Measurements from ENCODE around the gene HES1. TPM values are rescaled to one million over a fixed set of nuclear protein-coding genes. Genes with fewer than 3 reads are reported as not detected.

The HES1 gene
- total RNA-seq, 1 experiment from 2014 or later, result 97.8 TPM

- no peak for DNase-seq (ENCODE audit: low read depth)
These were observed 31.7 kb downstream of the HES1 start for GRCh38 chr3:194167480-194168282.

GRCh38 chr3:194168994-194169393, 33.0 kb downstream of the HES1 start:
- no peak for DNase-seq (ENCODE audit: low read depth)

DNA sequence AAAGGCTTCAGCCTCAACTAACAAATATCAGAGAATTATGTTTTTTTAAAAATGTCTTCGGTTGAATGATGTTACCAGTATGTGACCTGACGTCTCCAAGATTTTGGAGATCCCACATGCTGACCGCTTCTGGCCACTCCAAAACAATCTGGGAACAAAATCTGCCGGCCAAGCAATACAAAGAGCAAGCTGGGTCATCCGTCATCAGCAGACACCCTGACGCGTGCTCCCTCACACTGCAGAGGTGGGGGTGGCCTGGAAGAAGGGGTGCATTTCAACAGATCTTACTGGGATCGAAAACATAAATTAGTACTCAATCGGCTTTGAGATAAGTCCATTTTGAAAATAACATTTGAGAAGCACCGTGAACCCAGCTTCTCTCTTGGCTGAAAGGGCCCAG, 33.6 kb downstream of the HES1 start:
- DNase-seq (ENCODE audit: low read depth), result no peak

- DNase-seq (ENCODE audit: low read depth), result no peak
These were observed 34.8 kb downstream of the HES1 start for GRCh38 chr3:194170793-194171192.

DNA sequence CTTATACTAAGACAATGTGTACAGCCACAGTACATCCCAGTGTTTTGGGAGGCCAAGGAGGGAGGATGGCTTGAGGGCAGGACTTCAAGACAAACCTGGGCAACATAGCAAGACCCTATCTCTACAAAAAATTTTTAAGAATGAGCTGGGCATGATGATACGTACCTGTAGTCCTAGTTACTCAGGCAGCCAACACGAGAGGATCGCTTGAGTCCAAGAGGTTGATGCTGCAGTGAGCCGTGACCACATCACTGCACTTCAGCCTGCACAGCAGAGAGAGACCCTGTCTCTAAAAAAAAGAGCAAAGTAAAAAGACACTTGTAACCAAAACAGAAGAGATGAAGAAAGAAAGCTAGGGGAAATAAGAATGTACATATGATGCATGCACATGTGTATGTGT, 38.5 kb downstream of the HES1 start:
- DNase-seq (ENCODE audit: low read depth), result no peak

DNA sequence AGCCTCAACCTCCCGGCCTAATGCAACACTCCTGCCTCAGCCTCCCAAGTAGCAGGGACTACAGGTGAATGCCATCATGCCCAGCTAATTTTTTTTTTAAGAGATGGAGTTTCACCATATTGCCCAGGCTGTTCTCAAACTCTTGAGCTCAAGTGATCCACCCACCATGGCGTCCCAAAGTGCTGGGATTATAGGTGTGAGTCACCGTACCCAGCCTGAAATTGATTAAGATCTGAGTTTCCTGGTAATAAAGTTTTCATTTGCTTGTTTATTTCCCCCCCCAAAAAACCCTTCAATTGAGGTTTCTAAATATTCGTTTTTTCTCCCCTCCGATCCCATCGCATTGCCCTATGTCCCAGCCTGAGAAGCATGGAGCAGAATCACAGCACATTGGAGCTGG, 39.0 kb downstream of the HES1 start:
- DNase-seq (ENCODE audit: low read depth), result no peak

- DNase-seq (ENCODE audit: low read depth), result no peak
These were observed 40.5 kb downstream of the HES1 start for GRCh38 chr3:194176274-194176991.

DNA sequence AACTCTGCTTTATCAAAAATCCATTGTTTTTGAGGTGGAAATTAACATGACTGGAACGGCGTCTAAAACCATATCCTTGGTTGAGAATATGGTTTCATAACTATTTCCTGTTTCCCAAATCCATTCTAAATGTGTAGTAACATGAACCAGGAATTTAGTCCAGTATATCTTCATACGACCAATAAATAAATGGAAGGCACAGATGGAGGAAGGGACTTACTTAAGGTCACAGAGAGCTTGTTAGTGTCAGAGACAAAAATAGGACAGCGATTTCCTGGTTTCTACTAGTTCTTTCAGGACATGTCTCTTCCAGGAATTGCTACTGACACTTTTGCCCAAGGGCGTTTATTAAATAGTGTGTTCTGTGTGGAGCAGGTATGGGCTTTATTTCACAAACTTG, 41.2 kb downstream of the HES1 start:
- DNase-seq (ENCODE audit: low read depth), result no peak

- no peak for DNase-seq (ENCODE audit: low read depth)
These were observed 42.2 kb downstream of the HES1 start for GRCh38 chr3:194178128-194178527.

GRCh38 chr3:194178669-194179068, 42.7 kb downstream of the HES1 start:
- DNase-seq (ENCODE audit: low read depth), result no peak

DNA sequence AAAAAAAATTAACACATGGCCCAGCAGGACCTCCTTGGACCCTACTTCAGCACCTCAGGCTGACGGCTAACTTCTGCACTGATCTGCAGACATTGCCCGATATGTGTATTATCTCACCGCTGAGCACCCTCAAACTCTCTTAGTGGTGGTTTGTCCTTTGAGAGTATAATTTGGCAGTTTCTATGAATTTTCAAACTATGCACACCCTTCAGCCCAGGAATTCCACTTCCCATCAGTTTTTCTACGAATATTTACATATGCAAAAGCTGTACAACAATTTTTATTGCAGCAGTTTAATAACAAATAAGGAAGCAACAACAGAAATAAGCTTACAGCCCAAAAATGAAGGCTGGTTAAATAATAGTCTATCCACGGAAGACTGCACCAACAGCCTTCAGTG, 44.6 kb downstream of the HES1 start:
- no peak for DNase-seq (ENCODE audit: low read depth)

DNA sequence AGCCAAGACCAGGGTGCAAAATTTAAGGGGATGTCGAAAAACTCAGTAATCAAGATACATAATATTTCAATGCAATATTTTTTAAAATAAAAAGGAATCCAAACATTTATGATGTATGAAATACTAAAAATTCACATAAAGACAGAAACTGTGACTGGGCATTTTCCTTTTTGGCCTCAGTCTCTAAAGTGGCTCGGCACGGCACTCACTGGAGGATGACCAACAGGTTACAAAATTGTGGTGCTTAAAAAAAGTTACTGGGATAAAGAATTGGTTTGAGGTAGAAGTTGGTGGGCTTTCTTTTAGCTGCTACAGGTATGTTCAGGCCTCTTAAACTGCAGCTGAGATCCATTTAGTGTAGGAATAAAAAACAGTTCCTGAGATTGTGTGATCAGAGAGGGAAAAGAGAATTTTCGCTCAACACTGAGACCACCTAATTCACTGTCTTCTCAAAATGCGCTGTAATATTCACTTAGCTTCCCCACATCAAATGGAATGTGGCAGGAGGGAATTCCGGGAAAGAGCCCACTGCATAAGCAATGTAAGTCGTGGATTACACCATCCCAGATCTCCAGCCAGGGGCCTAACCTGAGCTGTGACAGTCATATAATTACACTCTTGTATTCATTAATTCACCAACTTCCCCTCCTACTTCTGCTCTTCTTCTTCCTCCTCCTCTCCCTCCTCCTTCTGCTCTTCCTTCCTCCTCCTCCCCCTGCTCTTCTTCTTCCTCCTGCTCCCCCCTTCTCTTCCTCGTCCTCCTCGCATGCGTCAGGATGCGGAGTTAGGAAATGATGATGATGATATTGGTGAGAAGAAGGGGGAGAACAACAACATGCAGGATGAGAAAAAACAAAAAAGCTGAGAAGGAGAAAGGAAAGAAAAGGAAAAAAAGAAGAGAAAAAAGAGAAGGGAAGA, 45.9 kb downstream of the HES1 start:
- DNase-seq (ENCODE audit: low read depth), result no peak

- no peak for DNase-seq (ENCODE audit: low read depth)
These were observed 47.3 kb downstream of the HES1 start for GRCh38 chr3:194183271-194183670.

DNA sequence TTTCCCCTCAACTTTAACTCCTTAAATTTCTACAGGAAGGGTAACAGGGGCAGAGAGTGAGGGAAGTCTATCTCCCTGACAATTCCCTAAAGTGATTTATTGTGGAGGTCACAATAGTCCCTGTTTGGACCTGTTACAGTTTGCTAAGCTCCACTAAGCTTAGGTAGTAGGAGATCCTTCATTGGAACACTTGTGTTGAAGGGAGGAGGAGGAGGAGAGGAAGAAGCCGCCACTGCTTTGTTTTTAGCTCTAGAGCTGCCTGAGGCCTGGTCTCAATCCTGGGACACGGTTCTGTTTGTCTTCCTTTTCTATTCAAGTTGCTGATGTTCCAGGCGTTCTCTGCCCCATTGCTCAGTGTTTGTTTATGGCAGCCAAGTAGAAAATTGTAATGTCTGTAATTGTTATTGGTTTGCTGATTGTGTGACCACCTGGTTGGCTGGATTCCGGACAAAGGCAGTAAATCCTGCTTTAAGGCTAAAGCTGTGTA, 48.4 kb downstream of the HES1 start:
- DNase-seq (ENCODE audit: low read depth), result no peak

- DNase-seq (ENCODE audit: low read depth), result no peak
These were observed 48.9 kb downstream of the HES1 start for GRCh38 chr3:194184801-194185200.

DNA sequence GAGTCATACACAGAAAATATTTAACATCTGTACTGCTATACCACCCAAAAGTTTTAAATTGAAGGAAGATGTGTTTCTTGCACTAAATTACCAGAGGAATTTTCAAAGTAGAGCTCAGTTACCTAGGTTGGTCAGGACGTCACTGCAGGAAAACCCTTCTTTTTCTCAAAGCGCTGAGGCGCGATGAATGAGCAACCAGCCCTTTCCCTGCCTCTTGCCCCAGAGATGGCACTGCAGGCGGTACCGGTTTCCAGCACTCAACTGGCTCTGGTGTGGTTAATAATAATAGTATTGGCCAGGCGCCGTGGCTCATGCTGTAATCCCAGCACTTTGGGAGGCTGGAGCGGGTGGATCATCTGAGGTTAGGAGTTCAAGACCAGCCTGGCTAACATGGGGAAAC, 49.3 kb downstream of the HES1 start:
- no peak for DNase-seq (ENCODE audit: low read depth)

DNA sequence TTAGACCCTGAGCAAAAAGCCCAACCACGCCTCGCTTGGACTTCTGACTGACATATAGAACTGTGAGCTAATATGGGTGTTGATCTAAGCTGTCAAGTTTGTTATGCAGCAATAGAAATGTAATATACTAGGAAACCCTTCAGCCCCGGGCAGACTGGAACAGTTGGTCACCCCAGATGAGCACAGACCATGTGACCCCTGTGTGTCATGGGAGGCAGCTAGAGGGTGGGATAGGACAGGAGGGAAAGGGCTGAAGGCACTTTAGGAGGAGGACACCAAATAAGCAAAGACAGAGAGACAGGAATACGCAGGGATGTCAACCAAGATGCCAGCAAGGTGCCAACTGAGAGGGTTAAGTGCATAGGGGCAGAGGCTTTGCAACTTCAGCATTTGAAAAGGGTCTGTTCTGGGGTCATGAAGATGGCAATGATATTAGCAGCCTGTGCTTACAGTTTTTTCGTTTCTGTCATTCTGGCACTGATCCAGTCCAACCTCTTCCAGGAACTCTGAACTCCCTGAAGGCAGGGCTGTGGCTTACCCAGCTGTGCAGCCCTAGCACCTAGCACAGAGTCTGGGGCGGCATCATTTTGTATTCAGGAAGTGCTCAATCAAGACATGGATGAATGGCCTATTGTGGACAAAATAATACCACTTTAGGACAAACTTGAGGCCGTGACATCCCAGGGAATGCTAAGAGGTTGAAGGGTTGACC, 51.4 kb downstream of the HES1 start:
- DNase-seq (ENCODE audit: low read depth), result no peak
